Epithelial cell of proximal tubule (primary cell): ENCODE data around the gene TMEM88. TPM values are rescaled to one million over a fixed set of nuclear protein-coding genes. Genes with fewer than 3 reads are reported as not detected.

ENCODE experiments used
- DNase-seq: peaks from one replicate; pipeline ENCODE4 v3.0.0-alpha.2; 2011; ENCODE audit warnings: low read depth
- H3K4me3 ChIP-seq: 2 replicates; pipeline ENCODE4 v1.5.1; 2011; ENCODE audit warnings: low read depth, mild to moderate bottlenecking, low read length
- total RNA-seq: library from RNA; depleted of rRNA; stranded (reverse); fragments of >200 nt; gene quantifications from 2 replicates; pipeline ENCODE4 v1.2.3, GENCODE V29; 2015
- TF ChIP-seq, protein P1 (sequence below): conservative IDR thresholded peaks from 2 replicates; pipeline ENCODE4 v1.5.1; 2012; ENCODE audit warnings: low read depth, mild to moderate bottlenecking, low read length

Gene TMEM88
- total RNA-seq, 1 donor from 2014 or later = 7.3 TPM

DNA sequence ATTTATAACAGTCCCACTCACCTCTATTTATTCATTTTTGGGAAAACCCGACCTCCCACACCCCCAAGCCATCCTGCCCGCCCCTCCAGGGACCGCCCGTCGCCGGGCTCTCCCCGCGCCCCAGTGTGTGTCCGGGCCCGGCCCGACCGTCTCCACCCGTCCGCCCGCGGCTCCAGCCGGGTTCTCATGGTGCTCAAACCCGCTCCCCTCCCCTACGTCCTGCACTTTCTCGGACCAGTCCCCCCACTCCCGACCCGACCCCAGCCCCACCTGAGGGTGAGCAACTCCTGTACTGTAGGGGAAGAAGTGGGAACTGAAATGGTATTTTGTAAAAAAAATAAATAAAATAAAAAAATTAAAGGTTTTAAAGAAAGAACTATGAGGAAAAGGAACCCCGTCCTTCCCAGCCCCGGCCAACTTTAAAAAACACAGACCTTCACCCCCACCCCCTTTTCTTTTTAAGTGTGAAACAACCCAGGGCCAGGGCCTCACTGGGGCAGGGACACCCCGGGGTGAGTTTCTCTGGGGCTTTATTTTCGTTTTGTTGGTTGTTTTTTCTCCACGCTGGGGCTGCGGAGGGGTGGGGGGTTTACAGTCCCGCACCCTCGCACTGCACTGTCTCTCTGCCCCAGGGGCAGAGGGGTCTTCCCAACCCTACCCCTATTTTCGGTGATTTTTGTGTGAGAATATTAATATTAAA, 638 bp upstream of the TMEM88 start:
- TF ChIP-seq, protein P1, sequence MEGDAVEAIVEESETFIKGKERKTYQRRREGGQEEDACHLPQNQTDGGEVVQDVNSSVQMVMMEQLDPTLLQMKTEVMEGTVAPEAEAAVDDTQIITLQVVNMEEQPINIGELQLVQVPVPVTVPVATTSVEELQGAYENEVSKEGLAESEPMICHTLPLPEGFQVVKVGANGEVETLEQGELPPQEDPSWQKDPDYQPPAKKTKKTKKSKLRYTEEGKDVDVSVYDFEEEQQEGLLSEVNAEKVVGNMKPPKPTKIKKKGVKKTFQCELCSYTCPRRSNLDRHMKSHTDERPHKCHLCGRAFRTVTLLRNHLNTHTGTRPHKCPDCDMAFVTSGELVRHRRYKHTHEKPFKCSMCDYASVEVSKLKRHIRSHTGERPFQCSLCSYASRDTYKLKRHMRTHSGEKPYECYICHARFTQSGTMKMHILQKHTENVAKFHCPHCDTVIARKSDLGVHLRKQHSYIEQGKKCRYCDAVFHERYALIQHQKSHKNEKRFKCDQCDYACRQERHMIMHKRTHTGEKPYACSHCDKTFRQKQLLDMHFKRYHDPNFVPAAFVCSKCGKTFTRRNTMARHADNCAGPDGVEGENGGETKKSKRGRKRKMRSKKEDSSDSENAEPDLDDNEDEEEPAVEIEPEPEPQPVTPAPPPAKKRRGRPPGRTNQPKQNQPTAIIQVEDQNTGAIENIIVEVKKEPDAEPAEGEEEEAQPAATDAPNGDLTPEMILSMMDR = no peak
- no peak for DNase-seq
- no peak overlapping the region for H3K4me3 ChIP-seq

DNA sequence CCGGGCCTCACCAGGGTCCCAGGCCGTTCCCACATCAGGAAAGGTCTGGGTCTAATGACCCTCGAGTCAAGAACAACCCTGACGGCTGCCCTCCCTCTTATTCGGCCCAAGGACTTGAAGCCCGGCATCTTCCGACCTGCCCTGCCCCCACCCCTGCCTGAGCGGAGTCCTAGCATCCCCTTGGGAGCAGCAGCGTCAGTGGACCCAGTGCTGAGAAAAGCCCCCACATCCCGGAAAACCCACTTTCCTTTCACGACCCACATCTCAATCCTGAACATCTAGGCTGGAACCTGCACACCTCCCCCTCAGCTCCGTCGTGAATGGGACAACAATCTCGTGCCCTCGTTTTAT, 769 bp downstream of the TMEM88 start:
- TF ChIP-seq, protein P1 = no peak
- DNase-seq = no peak
- H3K4me3 ChIP-seq = no peak overlapping the region

DNA sequence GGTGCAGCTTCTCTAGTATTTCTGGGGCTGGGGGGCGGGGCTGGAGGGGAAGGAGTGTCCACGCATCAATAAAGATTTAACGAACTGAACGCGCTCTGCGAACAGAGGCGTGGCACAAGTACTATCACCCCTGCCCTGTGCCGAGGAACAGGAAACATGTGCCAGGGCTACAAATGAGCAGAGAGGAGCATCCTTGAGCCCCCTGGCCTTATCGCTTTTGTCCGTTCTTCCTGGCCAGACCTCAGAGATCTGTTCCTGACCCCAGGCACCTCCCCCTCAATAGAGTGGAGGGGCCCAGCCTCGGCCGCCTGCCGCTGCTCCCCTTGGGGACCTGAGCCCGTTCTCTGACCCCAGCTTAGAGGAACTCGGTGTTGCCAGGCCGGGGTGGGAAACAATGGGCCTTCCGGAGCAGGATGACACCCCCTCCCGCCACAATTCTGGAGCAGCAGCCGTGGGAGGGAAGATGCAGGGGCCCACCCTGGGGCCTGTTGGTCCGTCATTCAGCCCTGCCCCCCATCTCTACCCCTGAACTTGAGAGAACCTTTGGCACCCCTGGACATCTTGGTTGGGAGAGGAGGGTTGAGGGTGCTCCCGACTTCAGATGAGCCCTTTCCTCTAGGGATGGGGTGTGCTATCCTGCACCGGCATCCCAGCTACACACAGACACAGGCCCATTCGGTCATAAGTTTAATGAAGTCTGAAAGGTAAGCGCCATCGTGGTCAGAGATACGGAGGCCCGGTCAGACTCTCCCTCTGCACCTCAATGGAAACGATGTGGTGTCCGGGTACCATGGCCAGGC, 1.3 kb downstream of the TMEM88 start:
- peak overlapping the region; percentile 95 for H3K4me3 ChIP-seq
- no peak for DNase-seq
- TF ChIP-seq, protein P1 = no peak

DNA sequence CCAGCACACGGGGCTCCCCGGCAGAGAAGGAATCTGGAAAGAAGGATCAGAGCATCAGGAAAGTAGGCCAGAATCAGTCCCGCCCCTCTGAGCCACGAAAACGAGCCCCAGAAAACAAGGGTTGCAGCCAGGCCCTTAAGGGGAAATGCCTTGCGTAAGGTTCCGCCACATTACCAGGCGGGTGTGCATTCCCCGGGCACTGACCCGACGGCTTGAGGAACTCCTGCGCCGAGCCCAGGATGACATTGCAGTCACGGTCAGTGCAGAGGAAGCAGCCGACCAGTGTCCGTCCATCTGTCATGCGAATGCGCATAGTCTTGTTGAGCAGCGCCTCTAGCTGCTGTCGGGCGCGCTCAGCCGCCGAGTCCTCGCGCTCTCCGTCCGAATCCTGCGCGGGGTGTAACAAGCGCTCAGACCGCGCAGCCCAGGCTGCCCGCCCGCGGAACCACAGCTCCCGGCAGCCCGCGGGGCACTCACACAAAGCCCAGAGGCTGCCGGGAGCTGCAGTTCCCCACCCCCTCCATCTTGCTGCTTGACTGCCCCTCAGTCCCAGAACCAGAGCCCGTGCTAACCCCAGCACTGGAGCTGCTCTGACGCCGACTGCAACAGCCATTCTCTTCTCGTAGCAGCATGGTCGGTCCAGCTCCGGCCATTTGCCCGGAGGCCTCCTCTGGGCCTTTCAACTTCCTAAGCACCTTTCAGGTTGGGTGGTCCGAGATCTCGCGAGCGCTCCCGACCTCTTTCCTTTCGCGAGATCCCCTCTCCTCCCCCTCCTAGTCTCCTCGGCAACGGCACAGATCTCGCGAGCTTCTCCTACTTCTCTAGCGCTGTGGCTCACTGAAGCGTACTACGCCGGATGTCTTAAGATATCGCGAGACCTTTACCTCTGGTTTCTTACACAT, 2.2 kb downstream of the TMEM88 start, which contains the start of gene NAA38:
Gene NAA38, minus strand, starts transcription at position 749 of the 902 bp plus-strand sequence. Its CDS starts 96 bp downstream, at position 653.
- peak; percentile 99 for DNase-seq
- H3K4me3 ChIP-seq = peak within 1 kb of the TSS; percentile 95
- TF ChIP-seq, protein P1 = peak; percentile 42

DNA sequence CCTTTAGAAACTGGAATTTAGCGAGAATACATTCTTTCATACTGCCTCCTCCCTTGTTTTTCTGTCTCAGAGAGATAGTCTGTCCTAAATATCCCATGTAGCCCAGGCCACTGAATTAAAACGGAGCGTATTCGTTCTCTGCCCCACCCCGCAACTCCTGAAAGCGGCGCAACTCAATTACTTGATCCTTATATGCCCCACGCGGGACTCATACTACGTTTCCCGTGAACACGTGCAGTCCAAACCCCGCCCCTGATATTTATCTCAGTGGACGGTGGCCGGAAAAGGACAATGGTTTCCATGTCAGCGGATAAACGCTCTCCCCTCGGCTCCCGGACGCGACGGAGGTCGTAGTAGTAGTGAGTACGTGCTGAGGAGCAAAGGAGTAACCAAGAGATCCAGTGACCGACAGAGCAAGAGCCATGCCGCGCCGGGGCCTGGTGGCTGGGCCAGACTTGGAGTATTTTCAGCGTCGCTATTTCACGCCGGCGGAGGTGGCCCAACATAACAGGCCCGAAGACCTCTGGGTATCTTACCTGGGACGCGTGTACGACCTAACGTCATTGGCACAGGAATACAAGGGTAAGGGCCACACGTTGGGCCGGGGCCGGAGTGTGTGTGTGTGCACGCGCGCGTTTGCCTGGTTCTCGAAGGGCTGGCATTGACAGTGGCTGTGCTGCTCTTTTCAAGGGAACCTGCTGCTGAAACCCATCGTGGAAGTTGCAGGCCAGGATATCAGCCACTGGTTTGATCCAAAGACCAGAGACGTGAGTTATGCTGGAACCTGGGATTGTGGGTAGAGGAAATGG, 3.1 kb downstream of the TMEM88 start, which contains the start of gene CYB5D1:
Gene CYB5D1, plus strand, starts transcription at position 291 of the 809 bp plus-strand sequence. Its CDS starts 132 bp downstream, at position 423.
- TF ChIP-seq, protein P1 = no peak
- DNase-seq = no peak
- peak within 1 kb of the TSS; percentile 95 for H3K4me3 ChIP-seq

DNA sequence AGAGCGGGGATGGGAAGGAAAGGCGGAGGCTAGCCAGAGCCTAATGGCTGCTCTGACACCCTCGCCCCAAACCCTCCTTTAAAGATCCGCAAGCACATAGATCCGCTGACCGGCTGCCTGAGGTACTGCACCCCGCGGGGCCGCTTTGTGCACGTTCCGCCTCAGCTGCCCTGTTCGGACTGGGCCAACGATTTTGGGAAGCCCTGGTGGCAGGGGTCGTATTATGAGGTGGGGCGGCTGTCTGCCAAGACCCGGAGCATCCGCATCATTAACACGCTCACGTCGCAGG, 3.6 kb downstream of the TMEM88 start:
- TF ChIP-seq, protein P1 = peak; percentile 54
- peak overlapping the region; percentile 95 for H3K4me3 ChIP-seq

More for the DNA sequence above, 3.6 kb downstream of the TMEM88 start:
- DNase-seq = no peak
